Activated CD4-positive, CD25-positive, alpha-beta regulatory T cell treated with anti-CD3 and anti-CD28 coated beads, Interleukin-2, amount 50 U/mL, for 24 hours (primary cell): Measurements from ENCODE around the gene RSAD1.

Experiments
- ATAC-seq, 2 donors: fragments of 150-1000 bp; cut with Tn5 transposase; one replicate each; pipeline ENCODE4 v1.10.0; 2021; ENCODE audit warnings: mild to moderate bottlenecking in 1 of 2, moderate library complexity in 1 of 2

Gene RSAD1

DNA sequence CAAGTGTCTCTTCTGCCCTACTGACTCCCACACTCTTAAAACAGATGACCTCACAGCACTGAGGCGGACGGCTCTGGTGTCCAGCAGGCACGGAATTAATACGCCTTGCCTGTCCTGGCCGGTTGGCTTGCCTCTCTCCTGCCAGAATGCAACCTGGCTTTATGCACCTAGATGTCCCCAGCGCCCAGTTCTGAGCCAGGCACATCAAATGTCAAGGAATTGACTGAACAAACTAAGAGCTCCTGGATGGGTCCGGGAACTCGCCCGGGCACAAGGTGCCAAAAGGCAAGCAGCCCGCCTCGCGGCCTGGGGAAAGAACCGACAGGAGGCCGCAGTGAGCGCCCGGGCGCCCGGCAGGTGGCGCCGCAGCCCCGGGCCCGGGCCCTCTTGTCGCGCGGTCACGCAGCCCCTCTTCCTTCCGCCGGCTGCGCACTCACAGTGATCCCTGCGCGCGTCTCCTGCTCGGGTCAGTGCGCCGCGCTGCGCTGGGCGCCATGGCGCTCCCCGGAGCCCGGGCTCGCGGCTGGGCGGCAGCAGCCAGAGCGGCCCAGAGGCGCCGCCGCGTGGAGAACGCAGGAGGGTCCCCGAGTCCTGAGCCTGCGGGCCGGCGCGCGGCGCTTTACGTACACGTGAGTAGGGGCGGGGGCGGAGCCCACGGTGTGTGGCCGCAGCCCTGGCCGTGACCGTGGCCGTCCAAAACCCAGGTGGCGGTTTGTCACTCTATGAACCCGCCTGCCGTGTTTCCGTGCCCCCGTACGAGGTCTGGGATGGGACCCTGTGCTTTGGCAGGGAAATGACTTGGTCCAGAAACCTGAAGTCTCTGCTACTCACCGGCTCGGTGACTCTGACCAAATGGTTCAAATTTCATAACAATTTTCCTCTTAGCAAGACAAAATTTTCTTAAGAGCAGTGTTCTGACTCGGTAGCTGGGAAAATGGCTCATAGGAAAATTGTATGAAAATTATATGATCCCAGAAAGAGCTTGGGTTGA lies at the start of gene RSAD1:
Gene RSAD1, plus strand, starts transcription at position 470 of the 991 bp plus-strand sequence. Its CDS starts 25 bp downstream, at position 495.
- ATAC-seq, result peak; percentile 91 to 94

DNA sequence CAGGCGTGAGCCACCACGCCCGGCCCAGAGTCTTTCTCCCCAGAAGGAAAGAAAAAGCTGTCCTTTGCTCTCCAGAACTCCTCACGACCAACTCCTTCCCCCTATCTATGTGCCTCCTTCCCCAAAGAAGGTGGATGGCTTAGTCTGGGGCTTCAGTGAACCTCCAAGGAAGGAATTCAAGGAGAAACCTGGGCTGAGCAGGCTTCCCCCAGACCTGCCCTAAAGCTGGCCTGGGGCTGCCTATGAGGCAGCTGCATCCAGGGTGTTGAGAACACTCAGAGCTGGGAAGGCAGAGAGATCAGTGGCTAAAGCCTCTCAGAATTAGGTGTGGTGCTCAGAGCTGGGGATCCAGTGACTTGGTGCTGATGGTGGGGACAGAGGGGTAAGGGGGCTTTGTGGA lies 48.9 kb upstream of the RSAD1 start:
- ATAC-seq, result no peak

DNA sequence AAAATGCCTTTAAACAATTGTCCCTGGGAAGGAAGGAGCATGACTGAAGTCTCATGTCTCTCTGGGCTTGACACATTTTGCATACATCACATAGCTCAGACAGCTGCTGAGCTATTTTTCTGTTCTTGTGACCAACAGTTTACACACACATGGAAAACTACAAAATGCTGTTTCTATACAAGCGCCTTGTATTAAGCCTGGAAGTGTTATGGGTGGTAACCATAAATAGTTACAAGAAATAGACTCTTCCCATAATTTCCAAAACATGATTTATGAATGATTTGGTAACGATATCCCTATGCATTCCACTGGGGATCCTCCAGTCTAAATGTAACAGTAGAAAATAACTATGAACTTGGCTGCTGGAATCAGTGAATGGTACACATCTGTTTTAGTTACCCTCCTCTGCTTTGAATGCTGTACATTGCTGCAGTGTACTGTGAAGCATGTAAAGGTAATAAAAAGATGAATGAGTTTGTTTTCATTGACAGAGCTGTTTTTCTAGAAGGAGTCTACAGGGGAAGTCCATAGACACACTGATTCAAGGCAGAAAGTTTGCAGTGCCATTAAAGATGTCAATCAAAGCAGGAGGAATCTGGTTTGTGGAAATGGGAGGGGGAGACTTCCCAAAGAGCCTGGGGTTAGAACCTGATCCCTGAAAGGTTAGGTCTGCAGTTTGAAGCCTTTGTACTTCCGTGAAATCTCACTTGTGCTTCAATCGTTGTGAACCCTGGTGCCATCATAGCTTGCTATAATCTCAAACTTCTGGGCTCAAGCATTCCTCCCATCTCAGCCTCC lies 47.6 kb upstream of the RSAD1 start:
- no peak for ATAC-seq

DNA sequence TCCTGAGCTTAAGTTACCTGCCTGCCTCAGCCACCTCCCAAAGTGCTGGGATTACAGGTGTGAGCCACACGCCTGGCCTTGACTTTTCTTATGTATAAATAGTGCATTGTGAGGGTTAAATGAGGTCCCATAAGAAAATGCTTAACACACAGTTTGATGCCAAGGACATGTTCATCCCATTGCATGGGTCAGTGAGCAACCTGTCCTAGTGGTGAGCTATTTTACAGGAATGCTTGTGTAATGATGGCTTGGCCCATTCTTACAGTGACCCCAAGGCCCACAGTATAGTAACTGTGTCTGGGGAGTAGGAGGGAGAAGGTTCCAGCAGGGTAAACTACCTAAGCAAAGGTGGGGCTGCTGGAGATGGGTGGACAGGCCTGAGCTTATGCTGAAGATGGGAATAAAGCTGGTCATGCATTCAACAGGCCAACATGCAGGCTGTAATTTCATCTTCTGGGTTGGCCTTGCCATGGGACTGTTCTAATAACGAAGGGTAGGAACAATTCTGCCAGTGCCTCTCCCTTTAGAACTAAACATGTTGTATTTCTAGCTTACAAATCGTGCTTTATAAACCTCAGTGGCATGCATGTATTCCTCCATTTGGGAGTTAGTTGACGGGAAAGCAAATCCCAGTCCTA lies 46.4 kb upstream of the RSAD1 start:
- ATAC-seq, result no peak

DNA sequence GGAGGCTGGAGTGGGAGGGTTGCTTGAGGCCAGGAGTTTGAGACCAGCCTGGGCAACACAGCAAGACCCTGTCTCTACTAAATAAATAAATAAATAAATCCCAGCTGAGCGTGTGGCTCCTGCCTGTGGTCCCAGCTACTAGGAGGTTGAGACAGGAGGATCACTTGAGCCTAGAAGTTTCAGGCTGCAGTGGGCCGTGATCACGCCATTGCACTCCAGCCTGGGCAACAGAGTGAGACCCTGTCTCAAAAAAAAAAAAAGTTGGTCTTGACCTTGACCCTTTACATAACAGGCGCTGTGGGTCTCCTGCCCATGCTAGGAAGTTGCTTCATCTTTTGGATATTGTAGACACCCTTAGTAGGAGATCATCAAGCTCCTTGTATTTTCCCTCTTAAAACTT lies 41.3 kb upstream of the RSAD1 start:
- no peak for ATAC-seq

DNA sequence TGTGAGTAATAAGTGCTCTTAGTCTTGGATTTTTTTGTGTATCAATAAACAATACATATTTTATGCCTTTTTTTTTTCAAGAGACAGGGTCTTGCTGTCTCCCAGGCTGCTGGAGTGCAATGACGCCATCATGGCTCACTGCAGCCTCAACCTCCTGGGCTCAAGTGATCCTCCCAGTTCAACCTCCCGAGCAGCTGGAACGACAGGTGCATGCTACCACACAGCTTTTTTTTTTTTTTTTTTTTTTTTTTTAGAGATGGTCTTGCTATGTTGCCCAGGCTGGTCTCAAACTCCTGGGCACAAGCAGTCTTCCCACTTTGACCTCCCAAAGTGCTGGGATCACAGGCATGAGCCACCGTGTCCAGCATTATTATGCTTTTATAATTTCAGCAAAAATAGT lies 39.7 kb upstream of the RSAD1 start:
- no peak for ATAC-seq

DNA sequence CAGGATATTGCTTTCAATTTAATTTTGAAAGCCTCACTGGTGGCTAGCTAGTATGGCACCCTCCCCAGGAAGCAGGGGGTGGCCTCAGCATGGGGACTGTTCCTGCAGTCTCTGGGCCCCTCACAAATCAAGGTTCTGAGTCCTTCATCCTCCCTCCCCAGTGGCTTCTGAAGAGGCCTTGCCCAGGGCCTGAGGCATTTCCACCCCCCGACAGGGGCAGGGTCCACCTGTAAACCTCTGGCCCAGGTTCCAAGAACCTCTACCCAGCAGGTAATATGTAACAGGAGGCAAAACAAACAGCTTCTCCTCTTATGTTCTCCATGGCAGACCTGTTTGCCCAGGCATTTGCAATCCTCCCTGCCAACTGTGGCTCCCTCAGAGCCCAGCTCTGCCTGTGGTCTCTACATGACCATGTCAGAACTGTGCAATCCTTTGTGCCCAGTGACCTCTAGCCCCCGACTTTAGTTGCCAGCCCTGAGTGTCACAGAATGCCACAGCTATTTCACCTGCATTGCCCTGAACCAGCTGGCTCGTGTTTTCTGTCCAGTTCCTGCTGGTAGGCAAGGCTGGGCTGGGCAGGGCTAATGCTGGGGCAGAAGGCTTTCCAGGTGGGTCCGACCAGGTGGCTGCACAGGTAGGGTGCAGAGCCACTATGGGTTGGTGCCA lies 38.4 kb upstream of the RSAD1 start:
- no peak for ATAC-seq

DNA sequence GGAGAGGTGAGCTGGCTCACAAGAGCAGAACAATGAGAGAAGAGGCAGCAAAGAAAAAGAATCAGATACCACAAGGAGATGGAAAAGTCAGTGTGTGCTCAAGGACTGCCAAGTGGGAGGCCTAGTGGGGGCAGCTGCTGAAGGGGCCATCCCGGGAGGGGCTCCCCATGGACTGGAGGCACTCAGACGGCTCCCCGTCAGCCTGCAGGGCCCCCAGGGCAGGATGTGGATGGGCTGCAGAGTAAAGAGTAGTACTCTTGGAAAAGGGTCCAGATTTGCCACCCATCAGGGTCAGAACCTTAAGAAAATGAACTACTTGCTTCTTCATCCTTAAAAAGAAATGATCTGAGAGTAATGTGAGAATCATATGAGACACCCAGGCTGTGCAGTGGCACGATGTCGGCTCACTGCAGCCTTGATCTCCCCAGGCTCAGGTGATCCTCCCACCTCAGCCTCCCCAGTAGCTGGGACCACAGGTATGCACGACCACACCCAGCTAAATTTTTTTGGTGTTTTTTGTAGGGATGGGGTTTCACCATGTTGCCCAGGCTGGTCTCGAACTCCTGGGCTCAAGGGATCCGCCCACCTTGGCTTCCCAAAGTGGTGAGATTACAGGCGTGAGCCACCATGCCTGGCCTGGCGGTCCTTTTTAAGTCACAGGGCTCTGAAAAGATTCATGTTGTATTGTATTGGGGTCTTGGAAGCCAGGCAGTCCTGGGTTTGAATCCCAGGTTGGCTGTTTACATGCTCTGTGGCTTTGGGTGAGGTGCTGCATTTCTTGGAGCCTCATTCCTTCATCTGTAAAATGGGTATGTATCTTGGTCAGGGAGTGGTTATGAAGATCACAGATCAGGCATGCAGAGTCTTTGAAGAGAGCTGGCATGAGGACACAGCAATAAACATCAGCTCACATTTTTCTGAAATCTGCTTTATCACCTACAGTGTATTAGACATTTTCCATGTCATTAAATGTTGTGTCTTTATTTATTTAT lies 37.5 kb upstream of the RSAD1 start:
- ATAC-seq, result no peak

DNA sequence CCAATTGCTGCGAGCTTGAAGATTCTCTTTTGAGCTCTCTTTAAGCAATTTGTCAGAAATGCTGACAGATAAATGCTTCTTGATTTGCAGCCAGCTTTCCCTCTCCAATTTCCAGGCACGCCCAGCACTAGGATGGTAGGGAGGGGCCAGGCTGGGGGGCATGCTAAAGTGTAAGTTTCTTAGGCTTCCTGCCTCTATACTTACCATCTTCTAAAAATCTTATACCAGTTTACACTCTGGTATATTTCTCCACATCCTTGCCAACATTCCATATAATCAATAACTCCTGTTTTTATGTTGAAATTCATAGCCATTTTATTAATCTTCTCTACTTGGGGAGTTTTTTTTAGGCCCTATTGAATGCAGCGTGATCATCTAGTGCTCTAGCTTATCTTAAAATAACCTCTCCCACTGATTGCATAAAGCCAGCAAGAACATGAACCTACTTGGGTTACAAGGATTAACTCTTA lies 35.1 kb upstream of the RSAD1 start:
- no peak for ATAC-seq

DNA sequence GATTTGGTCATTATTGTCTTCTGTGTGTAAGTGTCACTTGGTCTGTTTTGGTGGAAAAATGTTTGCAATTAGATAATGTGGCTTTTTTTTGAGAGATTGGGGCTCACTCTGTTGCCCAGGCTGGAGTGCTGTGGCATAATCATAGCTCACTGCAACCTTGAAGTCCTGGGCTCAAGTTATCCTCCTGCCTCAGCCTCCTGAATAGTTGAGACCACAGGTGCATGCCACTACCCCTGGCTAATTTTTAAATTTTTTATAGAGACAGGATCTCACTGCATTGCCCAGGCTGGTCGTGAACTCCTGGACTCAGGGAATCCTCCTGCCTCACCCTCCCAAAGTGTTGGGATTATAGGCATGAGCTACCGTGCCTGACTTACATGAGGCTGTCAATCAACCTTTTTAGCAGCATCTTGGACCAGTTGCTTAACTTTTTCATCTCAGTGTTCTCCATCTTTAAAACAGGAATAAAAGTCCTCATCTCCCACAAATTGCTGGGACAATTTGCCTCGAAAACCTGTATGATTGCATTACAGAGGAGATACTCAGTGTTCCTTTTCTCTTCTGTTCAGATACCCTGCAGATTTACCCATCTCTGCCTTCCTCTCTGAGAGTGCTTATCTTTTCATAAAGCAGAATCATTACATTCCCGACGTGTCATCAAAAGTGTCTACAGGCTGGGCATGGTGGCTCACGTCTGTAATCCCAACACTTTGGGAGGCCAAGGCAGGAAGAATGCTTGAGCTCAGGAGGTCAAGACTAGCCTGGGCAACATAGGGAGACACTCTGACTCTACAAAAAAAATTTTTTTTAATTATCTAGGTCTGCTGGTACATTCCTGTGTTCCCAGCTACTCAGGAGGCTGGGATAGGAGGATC lies 33.6 kb upstream of the RSAD1 start:
- no peak for ATAC-seq

DNA sequence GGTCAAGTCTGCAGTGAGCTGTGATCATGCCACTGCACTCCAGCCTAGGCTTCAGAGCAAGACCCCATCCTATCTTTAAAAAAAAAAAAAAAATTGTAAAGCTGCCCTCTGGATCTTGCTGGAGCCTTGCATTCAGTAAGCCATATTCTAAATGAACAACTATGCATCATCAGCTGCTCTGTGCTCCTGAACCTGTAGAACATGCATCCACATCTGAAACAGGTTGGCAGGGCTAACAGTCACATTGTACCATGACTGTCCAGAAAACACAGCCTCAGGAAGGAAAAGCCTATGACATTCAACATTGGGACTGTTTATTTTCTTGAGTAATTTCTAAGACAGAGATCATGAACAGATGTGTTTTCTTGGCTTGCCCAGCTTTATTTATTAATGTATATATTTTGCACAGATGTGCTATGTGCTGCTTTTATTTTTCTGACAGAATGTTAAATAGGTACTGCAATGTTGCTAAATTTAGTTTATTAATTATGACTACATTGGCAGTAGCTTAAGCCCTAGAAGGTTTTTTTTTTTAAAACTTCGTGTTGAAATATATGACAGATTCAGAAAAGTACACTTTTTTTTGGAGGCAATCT lies 32.8 kb upstream of the RSAD1 start:
- no peak for ATAC-seq

DNA sequence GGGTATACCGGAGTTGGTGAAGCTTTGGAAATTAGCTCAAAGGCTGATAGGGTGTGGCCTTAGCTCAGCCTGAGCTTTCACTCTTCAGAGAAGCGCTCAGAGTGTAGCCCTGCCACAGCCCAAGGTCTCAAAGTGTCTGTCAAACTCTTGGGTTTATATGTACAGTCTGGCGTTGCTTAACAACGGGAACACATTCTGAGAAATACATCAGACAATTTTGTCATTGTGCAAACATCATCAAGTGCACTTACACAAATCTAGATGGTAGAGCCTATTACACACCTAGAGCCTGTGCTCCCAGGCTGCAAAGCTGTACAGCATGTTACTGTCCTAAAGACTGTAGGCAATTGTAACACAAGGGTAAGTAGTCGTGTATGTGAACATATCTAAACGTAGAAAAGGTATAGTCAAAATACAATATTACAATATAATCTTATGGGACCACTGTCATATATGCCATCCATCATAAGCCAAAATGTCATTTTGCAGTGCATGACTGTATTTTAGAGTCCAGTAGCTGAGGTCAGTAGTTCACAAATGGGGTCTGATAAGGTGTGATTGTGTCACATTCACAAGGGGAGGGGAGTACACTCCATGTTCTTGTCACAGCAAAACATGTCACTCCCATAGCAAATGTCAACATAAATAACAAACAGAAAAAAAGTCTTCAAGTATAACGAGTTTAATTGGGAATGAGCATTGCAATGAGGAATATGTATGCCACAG lies 30.6 kb upstream of the RSAD1 start:
- ATAC-seq, result no peak

DNA sequence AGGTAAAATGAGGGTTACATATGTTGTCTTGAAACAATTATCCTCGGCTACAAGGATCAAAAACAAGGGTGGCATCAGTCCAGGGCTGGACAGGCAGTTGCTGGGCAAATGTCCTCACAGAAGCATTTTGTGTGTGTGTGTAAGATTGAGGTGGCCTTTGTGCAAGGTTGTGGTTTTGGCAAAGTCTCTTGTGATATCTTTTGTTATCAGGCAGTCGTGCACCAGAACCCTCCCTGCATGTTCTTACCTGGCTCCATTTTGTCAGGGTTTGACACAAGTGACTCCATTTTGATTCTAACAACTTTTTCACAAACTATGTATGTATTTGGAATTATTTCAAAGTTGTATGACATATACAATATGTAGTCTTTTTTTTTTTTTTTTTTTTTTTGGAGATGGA lies 30.0 kb upstream of the RSAD1 start:
- ATAC-seq, result no peak

DNA sequence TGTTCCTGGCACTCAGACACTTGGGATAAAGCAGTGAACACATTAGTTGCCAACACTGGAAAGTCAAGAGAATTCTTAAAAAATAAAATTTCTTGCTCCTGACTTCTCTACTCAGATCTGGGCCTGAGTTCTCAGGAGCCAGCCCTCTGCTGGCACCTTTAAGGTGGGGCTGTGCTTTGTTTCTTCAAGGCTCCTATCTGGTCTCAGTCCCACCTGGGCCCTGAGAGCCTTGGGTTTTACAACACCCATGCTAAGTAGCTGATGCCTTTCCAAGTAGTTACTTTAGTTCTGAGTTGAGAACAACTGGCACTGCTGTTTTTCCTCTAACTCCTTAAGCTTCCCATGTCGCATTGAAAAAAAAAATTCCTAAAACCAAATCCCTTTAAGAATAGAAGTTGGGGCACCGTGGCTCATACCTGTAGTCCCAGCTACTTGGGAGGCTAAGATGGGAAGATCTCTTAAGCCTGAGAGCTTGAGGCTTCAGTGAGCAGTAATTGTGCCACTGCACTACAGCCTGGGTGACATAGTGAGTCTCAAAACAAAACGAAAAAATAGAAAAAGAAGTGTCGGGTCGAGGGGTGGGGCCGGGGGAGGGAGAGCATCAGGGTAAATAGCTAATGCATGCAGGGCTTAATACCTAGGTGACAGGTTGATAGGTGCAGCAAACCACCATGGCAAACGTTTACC lies 26.6 kb upstream of the RSAD1 start:
- no peak for ATAC-seq

DNA sequence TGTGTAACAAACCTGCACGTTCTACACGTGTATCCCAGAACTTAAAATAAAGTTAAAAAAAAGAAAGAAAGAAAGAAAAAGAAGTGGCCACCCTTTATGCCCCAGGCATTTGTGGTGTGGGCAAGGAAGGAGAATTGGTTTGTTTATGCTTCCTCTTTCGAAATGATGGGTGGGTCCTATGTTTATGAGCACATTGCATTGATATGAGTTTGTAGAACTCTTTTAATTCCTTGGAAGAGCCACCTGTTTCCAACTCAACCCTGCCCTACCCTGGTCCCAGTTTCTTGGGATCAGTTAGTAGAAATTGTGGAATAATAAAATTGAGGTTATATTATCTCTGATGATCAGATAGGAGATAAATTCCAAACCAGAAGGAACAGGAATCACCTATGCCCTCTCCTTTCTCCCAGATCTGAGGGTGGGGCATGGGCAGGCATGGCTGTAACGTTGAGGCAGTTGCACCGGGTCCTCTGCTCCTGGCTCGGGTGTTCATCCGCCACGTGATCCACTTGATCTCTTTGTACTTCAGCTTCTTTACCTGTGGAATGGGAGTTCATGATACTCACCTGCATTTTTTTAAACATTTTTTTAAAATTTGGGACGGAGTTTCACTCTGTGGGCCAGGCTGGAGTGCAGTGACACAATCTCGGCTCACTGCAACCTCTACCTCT lies 25.9 kb upstream of the RSAD1 start:
- no peak for ATAC-seq

DNA sequence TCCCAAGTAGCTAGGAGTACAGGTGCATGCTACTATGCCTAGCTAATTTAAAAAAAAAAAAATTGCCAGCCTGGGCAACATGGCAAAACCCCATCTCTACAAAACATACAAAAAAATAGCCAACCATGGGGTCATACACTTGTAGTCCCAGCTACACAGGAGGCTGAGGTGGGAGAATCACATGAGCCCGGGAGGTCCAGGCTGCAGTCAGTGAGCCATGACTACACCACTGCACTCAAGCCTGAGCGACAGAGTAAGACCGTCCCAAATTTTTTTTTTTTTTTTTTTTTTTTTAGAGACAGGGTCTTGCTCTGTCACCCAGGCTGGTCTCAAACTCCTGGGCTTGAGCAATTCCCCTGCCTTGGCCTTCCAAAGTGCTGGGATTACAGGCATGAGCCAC lies 24.8 kb upstream of the RSAD1 start:
- ATAC-seq, result no peak

DNA sequence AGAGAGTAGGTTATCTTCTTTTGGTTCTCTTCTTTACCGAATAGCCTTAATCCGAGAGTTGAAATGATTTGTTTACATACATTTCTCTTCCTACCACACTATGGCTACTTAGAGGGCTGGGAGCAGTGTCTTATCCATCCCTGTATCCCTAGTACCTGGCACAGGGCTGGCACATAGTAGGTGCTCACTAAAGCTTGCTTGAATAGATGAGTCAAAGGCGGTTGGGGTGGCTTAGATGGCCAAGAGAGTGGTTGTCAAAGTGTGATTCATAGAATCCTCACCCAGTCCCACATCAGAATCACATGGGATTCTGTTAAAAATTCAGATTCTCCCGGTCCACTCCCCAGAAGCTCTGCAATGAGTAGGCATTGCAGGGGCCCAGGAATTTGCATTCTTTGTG lies 21.0 kb upstream of the RSAD1 start:
- ATAC-seq, result no peak

DNA sequence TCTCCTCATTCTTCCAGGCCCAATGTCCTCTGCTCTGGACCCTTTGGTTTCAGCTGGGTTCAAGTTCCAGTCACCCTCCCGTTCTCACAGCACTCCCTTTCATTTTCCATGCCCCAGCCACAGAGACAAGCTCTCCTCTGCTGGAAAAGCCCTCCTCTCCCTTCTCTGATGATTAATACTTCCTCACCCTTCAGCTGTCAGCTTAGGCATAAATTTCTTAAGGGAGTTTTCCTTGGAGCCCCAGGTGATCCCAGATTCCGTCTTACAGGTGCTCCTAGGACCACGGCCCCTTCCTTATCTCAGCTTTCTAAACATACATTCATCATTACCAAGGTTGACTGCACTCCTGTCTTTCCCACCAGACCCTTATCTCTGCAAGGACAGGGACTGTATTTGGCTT lies 20.4 kb upstream of the RSAD1 start:
- ATAC-seq, result no peak
